COLO668 (cell line): ENCODE data around the gene NNT.
A peak's percentile ranks its signal among the peaks of the same experiment; 100 is the strongest.
"Not testable (repeated sequence)": the region's sequence is repeated elsewhere in the genome, so short reads cannot be mapped to it uniquely, and the experiment has no call there.

Experiments used
- DNase-seq: peaks from one replicate; lab custom pipeline; 2025; ENCODE audit not compliant: unreplicated experiment; lab: John Stamatoyannopoulos, UW

Gene NNT

DNA sequence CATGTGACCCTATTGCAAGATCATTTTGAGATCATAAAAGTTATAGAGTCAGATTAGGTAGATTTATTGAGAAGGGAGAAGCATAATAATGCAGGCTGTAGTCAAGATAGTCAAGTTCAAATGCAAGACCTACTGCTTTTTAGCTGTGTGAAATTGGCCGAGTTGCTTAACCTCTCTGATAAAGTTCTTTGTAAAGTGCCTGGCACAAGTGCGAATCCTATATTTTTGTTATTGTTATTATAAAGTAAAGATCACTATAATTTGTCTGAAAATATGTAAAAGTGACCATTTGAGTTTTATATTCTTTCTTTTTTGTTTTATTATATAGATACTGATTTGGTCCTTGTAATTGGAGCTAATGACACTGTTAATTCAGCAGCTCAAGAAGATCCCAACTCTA lies 99.3 kb downstream of the NNT start:
- DNase-seq = no peak

DNA sequence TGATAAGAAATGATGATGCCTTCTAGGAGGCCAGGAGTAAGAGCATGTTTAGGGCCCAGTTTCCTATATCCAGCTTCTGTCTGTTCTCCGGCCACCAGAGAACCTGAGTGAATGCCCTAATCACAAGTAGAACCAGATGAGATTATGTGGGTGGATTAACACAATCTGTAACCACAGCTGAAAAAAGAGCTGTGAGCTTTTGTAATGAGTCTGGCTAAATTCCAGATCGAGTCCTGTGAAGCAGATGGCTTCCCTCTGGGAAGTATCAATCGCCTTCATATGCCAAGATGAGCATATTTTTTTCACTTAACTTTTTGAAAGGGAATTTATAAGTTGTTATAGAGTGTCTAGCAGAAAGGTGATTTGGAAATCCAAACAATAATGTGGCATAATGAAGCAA lies 99.8 kb downstream of the NNT start:
- DNase-seq = no peak

DNA sequence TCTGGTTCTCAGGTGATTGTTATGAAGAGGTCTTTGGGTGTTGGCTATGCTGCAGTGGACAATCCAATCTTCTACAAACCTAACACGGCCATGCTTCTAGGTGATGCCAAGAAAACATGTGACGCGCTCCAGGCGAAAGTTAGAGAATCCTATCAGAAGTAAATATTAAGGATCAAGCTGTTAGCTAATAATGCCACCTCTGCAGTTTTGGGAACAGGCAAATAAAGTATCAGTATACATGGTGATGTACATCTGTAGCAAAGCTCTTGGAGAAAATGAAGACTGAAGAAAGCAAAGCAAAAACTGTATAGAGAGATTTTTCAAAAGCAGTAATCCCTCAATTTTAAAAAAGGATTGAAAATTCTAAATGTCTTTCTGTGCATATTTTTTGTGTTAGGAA lies 101.3 kb downstream of the NNT start:
- no peak for DNase-seq

DNA sequence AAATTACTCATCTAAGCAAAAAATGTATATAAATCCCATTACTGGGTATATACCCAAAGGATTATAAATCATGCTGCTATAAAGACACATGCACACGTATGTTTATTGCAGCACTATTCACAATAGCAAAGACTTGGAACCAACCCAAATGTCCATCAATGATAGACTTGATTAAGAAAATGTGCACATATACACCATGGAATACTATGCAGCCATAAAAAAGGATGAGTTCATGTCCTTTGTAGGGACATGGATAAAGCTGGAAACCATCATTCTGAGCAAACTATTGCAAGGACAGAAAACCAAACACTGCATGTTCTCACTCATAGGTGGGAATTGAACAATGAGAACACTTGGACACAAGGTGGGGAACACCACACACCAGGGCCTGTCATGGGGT lies 103.6 kb downstream of the NNT start:
- DNase-seq = not testable (repeated sequence)

DNA sequence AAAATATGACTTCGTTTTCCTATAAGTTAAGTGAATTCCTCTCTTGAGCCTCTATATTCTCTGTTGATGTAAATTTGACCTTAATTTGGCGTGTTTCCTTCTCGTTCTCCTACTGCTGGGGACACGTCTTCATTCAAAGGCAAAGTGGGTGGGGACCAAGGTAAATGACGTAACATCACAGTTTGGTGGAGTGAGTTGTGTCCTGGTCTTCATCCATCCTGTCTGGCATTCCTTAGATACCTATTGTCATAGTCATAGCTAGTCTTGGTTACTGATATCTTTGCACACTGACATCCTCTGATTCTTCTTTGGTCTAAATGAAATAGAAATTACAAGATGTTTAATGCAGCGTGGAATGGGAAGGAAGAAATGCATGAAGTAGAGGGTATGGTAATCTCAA lies 108.5 kb downstream of the NNT start:
- no peak for DNase-seq

DNA sequence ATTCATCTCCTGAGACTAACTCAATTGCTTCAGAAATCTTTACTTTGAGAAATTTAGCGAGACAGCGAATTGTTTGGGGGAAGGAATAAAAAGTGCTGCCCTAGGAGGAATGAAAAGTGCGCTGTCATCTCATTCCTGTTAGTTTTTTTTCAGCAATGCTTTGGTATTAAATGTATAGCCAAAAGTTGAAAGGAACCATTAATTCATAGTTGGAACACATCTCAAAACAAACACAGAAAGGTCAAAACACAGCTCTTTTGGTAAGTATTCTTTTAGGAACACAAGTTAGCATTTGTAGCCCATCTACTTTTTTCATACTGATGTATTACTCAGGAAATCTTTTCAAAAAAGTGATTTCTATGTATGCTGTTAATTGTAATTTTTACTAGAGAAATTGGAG lies 109.1 kb downstream of the NNT start:
- no peak for DNase-seq

DNA sequence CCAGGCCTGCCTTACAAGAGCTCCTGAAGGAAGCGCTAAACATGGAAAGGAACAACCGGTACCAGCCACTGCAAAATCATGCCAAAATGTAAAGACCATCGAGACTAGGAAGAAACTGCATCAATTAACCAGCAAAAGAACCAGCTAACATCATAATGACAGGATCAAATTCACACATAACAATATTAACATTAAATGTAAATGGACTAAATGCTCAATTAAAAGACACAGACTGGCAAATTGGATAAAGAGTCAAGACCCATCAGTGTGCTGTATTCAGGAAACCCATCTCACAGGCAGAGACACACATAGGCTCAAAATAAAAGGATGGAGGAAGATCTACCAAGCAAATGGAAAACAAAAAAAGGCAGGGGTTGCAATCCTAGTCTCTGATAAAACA lies 116.8 kb downstream of the NNT start:
- DNase-seq = not testable (repeated sequence)

DNA sequence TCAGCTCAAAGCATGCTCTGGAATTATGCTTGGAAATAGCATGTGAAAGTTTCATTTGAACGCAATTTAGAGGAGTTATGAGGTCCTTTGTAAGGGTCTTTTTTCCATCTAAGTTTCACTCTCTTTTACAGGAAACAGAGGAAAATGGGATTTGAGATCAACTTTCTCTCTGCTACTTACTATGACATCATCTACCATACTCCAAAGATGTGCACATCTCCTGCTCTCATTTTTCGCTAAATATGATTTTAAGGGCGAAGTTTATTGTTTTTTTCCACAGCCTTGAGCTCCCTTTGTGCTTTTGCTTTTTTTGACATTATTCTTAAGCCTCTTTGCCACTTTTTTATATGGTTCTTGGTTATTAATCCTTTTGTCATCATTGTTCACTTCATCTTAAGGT lies 125.6 kb downstream of the NNT start:
- no peak for DNase-seq

DNA sequence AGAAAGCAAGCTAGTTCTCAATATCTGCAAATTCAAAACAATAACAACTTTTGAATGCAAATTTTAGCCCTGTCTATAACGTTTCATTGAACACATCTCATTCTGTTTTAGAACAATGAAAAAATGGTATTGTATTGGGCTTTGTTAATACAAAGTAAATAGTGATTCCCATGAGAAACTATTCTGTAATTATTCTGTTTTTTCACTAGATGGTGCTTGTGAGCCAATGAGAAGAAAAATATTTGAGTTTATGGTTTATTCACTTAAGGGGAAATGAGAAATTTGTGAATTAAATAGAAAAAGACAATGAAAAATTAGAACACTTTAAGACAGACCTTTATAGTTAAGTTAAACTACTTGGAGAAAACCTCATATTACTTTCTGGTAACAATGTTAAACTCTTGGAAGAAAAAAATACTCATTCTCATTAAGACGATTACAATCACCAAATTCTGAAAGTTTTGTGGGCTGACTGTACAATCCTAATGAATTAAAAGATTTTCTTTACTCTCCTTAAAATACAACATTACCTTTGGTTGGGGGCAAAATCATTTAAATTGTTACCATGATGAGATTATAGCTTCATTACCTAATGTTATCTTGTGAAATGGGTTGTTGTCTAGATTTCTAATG lies 127.0 kb downstream of the NNT start:
- DNase-seq = no peak

DNA sequence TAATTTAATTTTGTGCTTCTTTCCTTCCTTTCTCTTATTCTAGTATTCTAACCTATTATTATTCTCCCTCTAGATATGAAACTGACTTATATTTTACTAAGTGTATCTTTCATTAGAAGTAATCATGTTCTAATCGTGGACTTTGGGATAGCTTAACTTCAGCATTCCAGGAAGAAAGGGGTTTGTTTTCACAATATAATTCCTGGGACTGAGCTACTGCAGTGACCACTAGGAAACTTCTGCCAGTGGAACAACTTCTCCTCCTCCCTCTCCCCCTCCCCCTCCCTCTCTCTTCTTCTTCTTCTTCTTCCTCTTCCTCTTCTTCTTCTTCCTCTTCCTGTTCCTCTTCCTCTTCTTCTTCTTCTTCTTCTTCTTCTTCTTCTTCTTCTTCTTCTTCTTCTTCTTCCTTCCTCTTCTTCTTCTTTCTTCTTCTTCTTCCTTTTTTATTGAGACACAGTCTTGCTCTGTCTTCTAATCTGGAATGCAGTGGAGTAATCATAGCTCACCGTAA lies 127.9 kb downstream of the NNT start:
- DNase-seq = no peak

DNA sequence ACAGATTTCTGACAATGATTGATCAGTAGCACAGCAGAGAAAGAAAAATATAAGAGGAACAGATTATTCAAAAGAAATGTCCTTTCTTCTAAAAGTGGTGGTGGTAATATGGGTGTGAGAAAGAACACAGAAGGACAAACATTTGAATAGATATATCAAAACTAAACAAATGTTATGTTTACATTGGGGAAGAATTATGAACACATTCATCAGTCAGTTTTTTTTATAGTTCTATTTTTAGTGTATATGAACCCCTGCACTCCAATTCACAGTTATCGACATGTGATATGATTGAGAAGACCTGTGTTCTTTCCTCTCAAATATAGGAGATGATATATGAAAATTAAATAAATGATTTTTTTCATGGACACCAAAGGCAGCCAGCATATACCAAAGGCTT lies 128.6 kb downstream of the NNT start:
- no peak for DNase-seq

DNA sequence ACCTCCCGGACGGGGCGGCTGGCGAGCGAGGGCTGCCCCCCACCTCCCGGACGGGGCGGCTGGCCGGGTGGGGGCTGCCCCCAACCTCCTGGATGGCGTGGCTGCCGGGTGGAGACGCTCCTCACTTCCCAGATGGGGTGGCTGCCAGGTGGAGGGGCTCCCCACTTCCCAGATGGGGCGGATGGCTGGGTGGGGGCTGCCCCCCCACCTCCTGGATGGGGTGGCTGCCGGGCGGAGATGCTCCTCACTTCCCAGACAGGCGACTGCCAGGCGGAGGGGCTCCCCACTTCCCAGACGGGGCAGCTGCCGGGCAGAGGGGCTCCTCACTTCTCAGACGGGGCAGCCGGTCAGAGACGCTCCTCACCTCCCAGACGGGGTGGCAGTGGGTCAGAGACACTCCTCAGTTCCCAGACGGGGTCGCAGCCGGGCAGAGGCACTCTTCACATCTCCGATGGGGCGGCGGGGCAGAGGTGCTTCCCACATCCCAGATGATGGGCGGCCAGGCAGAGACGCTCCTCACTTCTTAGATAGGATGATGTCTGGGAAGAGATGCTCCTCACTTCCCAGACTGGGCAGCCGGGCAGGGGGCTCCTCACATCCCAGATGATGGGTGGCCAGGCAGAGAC lies 143.1 kb downstream of the NNT start:
- not testable (repeated sequence) for DNase-seq

DNA sequence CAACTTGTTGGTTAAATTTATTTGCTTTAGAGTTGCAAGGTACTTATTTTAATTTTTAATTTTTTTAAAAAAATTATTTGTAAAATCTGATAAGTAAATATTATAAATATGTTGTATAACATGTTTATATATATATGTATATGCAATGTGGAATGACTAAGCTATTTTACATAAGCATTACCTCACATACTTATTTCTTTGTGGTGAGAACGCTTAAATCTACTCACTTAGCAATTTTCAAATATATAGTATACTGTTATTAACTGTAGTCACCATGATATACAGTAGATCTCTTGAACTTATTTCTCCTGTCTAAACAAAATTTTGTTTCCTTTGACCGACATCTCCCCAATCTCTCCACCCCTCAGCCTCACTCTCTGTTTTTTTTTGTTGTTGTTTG lies 147.8 kb downstream of the NNT start:
- no peak for DNase-seq

DNA sequence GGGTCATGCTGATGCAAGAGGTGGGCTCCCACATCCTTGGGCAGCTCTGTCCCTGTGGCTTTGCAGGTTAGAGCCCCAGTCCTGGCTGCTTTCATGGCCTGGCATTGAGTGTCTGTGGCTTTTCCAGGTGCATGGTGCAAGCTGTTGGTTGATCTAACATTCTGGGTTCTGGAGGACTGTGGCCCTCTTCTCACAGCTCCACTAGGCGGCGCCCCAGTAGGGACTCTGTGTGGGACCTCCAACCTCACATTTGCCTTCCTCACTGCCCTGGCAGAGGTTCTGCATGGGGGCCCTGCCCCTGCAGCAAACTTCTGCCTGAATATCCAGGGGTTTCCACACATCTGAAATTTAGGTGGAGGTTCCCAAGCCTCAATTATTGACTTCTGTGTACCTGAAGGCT lies 150.1 kb downstream of the NNT start:
- peak; percentile 3 for DNase-seq
